C4-2B (cell line): ENCODE results near the gene UNC93A.

Experiments used
- CTCF ChIP-seq: fragments of 450-650 bp; conservative IDR thresholded peaks from 2 replicates; pipeline ENCODE4 v1.5.1; 2017; ENCODE audit warnings: mild to moderate bottlenecking
- ZFX ChIP-seq: fragments of 450-650 bp; IDR thresholded peaks from 2 replicates; pipeline ENCODE4 v1.6.1; 2017

- no peak for TF ChIP-seq CTCF
- no peak for TF ChIP-seq ZFX
Measured at GRCh38 chr6:167345348-167345747, 54.2 kb downstream of the UNC93A start.
